ENCODE data around the gene HSPD1. TPM values are rescaled to one million over a fixed set of nuclear protein-coding genes. Genes with fewer than 3 reads are reported as not detected.
A peak's percentile ranks its signal among the peaks of the same experiment; 100 is the strongest.

HSPD1 gene
- total and polyA plus RNA-seq, 2 donors from 2014 or later = 157 to 390 TPM

- TF ChIP-seq, protein P1, sequence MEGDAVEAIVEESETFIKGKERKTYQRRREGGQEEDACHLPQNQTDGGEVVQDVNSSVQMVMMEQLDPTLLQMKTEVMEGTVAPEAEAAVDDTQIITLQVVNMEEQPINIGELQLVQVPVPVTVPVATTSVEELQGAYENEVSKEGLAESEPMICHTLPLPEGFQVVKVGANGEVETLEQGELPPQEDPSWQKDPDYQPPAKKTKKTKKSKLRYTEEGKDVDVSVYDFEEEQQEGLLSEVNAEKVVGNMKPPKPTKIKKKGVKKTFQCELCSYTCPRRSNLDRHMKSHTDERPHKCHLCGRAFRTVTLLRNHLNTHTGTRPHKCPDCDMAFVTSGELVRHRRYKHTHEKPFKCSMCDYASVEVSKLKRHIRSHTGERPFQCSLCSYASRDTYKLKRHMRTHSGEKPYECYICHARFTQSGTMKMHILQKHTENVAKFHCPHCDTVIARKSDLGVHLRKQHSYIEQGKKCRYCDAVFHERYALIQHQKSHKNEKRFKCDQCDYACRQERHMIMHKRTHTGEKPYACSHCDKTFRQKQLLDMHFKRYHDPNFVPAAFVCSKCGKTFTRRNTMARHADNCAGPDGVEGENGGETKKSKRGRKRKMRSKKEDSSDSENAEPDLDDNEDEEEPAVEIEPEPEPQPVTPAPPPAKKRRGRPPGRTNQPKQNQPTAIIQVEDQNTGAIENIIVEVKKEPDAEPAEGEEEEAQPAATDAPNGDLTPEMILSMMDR (IDR thresholded peaks at IDR 0.05; ENCODE audit: borderline replicate concordance, extremely low read depth, insufficient read depth) = no peak
- peaks cover 0 to 16% (median 15%) of the 10 kb centered on the region in 3 donors for H3K4me1 ChIP-seq (ENCODE audit: control insufficient read depth in 2 of 3, insufficient read depth in 2 of 3, low read depth in 1 of 3, low read length in 3 of 3)
- FAIRE-seq = no peak
Observed at GRCh38 chr2:197455428-197455827, 44.2 kb downstream of the HSPD1 start.

GRCh38 chr2:197454923-197455322 is 44.7 kb downstream of the HSPD1 start:
- Histone ChIP-seq H3K4me1 (ENCODE audit: control insufficient read depth in 2 of 3, insufficient read depth in 2 of 3, low read depth in 1 of 3, low read length in 3 of 3) (peaks cover 0 to 16% (median 15%) of the 10 kb centered on the region in 3 donors), H3K9ac (ENCODE audit: low read length in 3 of 3) (peak overlapping the region in 2 of 3 donors; percentile 69 to 100), H3K4me3 (ENCODE audit: low read length in 3 of 3) (peak overlapping the region in 2 of 3 donors; percentile 97 to 100), H3K9me3 (ENCODE audit: control insufficient read depth in 2 of 3, insufficient read depth in 1 of 3, low read length in 3 of 3) (no peaks in the 10 kb centered on the region), H3K27me3 (ENCODE audit: control insufficient read depth, insufficient read depth, low read length) (no peaks in the 10 kb centered on the region), H3K27ac (ENCODE audit: low read depth in 2 of 2, low read length in 2 of 2) (peak overlapping the region in 1 of 2 donors; percentile 1), H3K36me3 (ENCODE audit: control insufficient read depth in 2 of 3, insufficient read depth in 3 of 3, low read length in 3 of 3) (peaks cover 0 to 3% (median 0%) of the 10 kb centered on the region in 3 donors)
- DNase-seq (no peak), FAIRE-seq (no peak)
- intact Hi-C loops (cut with DNase I) = no loop called here
- TF ChIP-seq, protein P1 (IDR thresholded peaks at IDR 0.05; ENCODE audit: borderline replicate concordance, extremely low read depth, insufficient read depth) = no peak

More at GRCh38 chr2:197455428-197455827, 44.2 kb downstream of the HSPD1 start:
- H3K36me3 ChIP-seq (ENCODE audit: control insufficient read depth in 2 of 3, insufficient read depth in 3 of 3, low read length in 3 of 3) = peaks cover 0 to 4% (median 0%) of the 10 kb centered on the region in 3 donors
- no peaks in the 10 kb centered on the region for H3K27me3 ChIP-seq (ENCODE audit: control insufficient read depth, insufficient read depth, low read length)
- H3K27ac ChIP-seq (ENCODE audit: low read depth in 2 of 2, low read length in 2 of 2) = no peak overlapping the region
- H3K9me3 ChIP-seq (ENCODE audit: control insufficient read depth in 2 of 3, insufficient read depth in 1 of 3, low read length in 3 of 3) = no peaks in the 10 kb centered on the region
- no peak overlapping the region for H3K9ac ChIP-seq (ENCODE audit: low read length in 3 of 3)
- intact Hi-C loops (cut with DNase I) = no loop called here
- no peak for DNase-seq
- peak overlapping the region in 1 of 3 donors; percentile 100 for H3K4me3 ChIP-seq (ENCODE audit: low read length in 3 of 3)

DNA sequence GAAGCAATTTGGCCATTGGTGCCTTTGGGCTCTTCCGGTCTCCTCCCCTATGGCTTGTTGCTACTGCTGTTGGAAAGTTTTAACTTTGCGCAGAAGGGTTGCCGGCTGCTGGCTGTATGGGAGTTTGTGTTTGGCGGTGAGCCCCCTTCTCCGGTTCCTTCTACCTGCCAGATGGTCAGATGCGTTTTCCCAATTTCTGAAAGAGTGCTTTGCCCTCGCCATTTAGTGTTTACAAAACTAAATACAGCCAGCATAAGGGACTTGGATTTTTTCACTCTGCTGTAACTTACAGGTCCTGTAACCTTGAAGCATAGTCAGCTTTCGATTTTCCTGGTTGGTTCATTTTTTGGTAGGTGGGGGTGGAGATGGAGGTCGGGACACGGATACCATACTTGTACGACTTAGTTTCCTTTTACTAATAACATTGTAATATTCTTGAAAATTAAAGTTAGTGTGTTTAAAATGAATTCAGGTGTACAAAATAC is 45.7 kb downstream of the HSPD1 start:
- Histone ChIP-seq H3K36me3 (ENCODE audit: control insufficient read depth in 2 of 3, insufficient read depth in 3 of 3, low read length in 3 of 3) (no peaks in the 10 kb centered on the region), H3K9ac (ENCODE audit: low read length in 3 of 3) (peak overlapping the region; percentile 91 to 100 (median 100)), H3K4me1 (ENCODE audit: control insufficient read depth in 2 of 3, insufficient read depth in 2 of 3, low read depth in 1 of 3, low read length in 3 of 3) (peaks cover 0 to 16% (median 13%) of the 10 kb centered on the region in 3 donors), H3K9me3 (ENCODE audit: control insufficient read depth in 2 of 3, insufficient read depth in 1 of 3, low read length in 3 of 3) (no peaks in the 10 kb centered on the region), H3K4me3 (ENCODE audit: low read length in 3 of 3) (peak overlapping the region; percentile 97 to 100 (median 97)), H3K27ac (ENCODE audit: low read depth in 2 of 2, low read length in 2 of 2) (peak overlapping the region; percentile 100), H3K27me3 (ENCODE audit: control insufficient read depth, insufficient read depth, low read length) (no peaks in the 10 kb centered on the region)
- DNase-seq (peak in 2 of 5 donors; percentile 73 to 92), FAIRE-seq (no peak)
- intact Hi-C loops (cut with DNase I) = no loop called here
- TF ChIP-seq, protein P1 (IDR thresholded peaks at IDR 0.05; ENCODE audit: borderline replicate concordance, extremely low read depth, insufficient read depth) = no peak
